Fibroblast of the conjunctiva (primary cell): ENCODE results near the gene ORC4.

Experiments used
- DNase-seq: peaks from one replicate; pipeline ENCODE4 v3.0.0-alpha.2; 2010; ENCODE audit warnings: low read depth

The ORC4 gene

GRCh38 chr2:147933931-147934330 lies 86.6 kb downstream of the ORC4 start:
- no peak for DNase-seq

DNA sequence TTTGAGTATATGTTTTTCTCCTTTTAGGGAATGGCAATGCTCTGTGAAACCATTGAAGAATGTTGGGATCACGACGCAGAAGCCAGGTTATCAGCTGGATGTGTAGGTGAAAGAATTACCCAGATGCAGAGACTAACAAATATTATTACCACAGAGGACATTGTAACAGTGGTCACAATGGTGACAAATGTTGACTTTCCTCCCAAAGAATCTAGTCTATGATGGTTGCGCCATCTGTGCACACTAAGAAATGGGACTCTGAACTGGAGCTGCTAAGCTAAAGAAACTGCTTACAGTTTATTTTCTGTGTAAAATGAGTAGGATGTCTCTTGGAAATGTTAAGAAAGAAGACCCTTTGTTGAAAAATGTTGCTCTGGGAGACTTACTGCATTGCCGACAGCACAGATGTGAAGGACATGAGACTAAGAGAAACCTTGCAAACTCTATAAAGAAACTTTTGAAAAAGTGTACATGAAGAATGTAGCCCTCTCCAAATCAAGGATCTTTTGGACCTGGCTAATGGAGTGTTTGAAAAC lies 93.4 kb downstream of the ORC4 start:
- DNase-seq, result no peak

DNA sequence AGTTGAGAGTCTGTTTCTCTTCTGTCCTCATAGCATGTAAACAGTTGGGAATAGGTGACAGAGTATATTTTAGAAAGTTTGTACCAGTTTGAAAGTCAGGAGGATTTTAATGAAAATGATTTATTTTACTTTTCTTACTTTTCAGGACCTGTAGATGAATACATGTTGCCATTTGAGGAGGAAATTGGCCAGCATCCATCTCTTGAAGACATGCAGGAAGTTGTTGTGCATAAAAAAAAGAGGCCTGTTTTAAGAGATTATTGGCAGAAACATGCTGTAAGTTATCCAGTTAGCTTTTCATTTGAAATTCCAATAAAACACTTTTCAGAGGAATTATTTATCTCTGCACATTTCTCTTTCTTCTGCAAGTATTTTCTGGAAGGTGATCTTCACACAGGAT lies 94.7 kb downstream of the ORC4 start:
- DNase-seq, result no peak

DNA sequence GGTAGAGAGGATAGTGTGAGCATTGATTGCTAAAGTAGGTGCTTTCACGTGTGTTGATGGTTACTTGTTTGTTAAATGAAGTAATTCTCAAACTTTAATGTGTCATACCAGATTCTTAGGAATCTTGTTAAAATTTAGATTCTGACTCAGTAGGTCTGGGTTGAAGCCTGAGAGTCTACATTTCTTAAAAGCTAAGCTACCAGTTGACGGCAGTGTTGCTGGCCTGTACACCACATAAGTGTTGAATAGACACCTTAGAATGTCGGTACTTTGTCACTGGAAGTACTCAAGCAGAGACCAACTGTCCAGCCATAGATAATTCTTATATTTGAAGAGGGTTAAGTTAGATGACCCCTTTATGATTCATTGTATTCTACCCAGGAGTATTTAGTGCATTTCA lies 95.9 kb downstream of the ORC4 start:
- DNase-seq, result no peak

GRCh38 chr2:147923846-147924245 lies 96.7 kb downstream of the ORC4 start:
- no peak for DNase-seq

- DNase-seq, result no peak
These were observed 103.4 kb downstream of the ORC4 start for GRCh38 chr2:147917161-147917560.

DNA sequence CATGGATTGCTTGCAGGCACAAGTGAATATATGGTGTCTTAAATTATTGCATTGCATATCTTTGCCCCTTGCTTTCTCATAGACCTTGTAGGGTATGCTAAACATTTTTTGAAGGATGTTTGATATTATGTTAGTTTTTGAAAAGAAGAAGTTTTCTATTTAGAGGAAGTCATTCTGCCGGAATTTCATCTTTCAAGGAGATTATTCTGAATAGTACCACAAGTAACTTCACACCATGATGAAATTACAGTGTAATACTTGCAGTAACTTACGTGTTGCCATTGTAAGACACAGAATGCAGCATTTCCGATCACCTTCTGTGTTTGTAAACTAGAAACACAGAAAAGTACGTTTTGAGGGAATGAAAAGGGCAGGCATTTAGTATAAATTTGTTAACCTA lies 103.8 kb downstream of the ORC4 start:
- no peak for DNase-seq

DNA sequence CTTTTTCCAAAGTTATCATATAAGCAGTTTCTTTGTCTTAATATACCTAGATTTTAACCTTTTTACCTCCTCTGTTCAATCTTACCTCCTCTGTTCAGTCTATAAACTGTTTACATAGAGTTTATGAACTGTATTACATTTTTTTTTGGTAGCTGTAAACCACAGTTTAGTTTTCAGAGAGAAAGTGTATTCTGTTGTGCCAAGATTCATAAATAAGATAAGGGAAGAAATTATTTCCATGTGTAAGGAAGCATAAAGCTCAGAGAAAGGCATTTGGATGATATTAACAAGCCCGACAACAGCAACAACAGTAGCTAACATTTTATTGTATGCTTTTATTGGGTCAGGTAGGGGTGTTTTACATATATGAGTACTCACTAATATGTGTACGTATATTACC lies 104.5 kb downstream of the ORC4 start:
- DNase-seq, result no peak

- DNase-seq, result no peak
These were observed 106.6 kb downstream of the ORC4 start for GRCh38 chr2:147913701-147914480.

GRCh38 chr2:147910990-147911473 lies 109.5 kb downstream of the ORC4 start:
- DNase-seq, result peak; percentile 66

GRCh38 chr2:147909178-147909577 lies 111.4 kb downstream of the ORC4 start:
- DNase-seq, result no peak

- DNase-seq, result no peak
These were observed 116.5 kb downstream of the ORC4 start for GRCh38 chr2:147904051-147904450.

GRCh38 chr2:147888680-147889079 lies 131.9 kb downstream of the ORC4 start:
- DNase-seq, result no peak

GRCh38 chr2:147886136-147886535 lies 134.4 kb downstream of the ORC4 start:
- DNase-seq, result no peak

- no peak for DNase-seq
These were observed 135.7 kb downstream of the ORC4 start for GRCh38 chr2:147884830-147885229.

GRCh38 chr2:147882631-147883030 lies 137.9 kb downstream of the ORC4 start:
- DNase-seq, result no peak
